WTC11 (cell line): ENCODE measurements around the gene PRKN. TPM values are rescaled to one million over a fixed set of nuclear protein-coding genes. Genes with fewer than 3 reads are reported as not detected.

Source experiments
- ATAC-seq: fragments of 200-7000 bp; cut with Tn5 transposase; 2 replicates; pipeline ENCODE4 v1.10.0; 2021; ENCODE audit warnings: mild to moderate bottlenecking, moderate library complexity
- CTCF ChIA-PET: fragments of 300-600 bp; sonication (Branson Sonifier 250); formaldehyde crosslinking; loops from one replicate; lab custom pipeline; 2021; ENCODE audit warnings: antibody characterized with exemption; lab: Charles Lee
- POLR2A ChIA-PET: fragments of 350-600 bp; sonication (Branson Sonifier 250); formaldehyde crosslinking; loops from one replicate; lab custom pipeline; 2021; ENCODE audit warnings: antibody characterized with exemption; lab: Charles Lee
- DNase-seq: peaks from one replicate; pipeline ENCODE4 v3.0.0; 2021; ENCODE audit warnings: low spot score
- H3K27ac Mint-ChIP-seq: 2 replicates; pipeline ENCODE4 v1.8.0; 2021; ENCODE audit warnings: mixed read lengths
- H3K27me3 Mint-ChIP-seq: 2 replicates; pipeline ENCODE4 v1.8.0; 2021; ENCODE audit warnings: low read depth, mild to moderate bottlenecking, moderate library complexity, mixed read lengths
- H3K36me3 Mint-ChIP-seq: 2 replicates; pipeline ENCODE4 v1.8.0; 2021; ENCODE audit warnings: mixed read lengths
- H3K4me1 Mint-ChIP-seq: 2 replicates; pipeline ENCODE4 v1.8.0; 2022; ENCODE audit warnings: mixed read lengths
- H3K4me3 Mint-ChIP-seq: 2 replicates; pipeline ENCODE4 v1.8.0; 2021; ENCODE audit warnings: mild to moderate bottlenecking, moderate library complexity, mixed read lengths
- H3K9me3 Mint-ChIP-seq: 2 replicates; pipeline ENCODE4 v1.8.0; 2021; ENCODE audit warnings: mixed read lengths
- CBFB ChIP-seq: sonication (generic); formaldehyde crosslinking; IDR thresholded peaks from 2 replicates; pipeline ENCODE4 v1.8.1; 2022; ENCODE audit warnings: mild to moderate bottlenecking, low read depth, missing genetic modification reagents
- CREM ChIP-seq: sonication (generic); formaldehyde crosslinking; IDR thresholded peaks from 2 replicates; pipeline ENCODE4 v1.8.1; 2022; ENCODE audit warnings: mild to moderate bottlenecking, missing genetic modification reagents, moderate library complexity
- ETV6 ChIP-seq: sonication (generic); formaldehyde crosslinking; IDR thresholded peaks from 2 replicates; pipeline ENCODE4 v1.8.1; 2022; ENCODE audit warnings: mild to moderate bottlenecking, missing genetic modification reagents
- GTF2I ChIP-seq: fragments of 250-450 bp; sonication (Bioruptor Pico); conservative IDR thresholded peaks from 2 replicates; pipeline ENCODE4 v1.4.0; 2021; ENCODE audit warnings: mild to moderate bottlenecking
- IRF2 ChIP-seq: sonication (generic); formaldehyde crosslinking; IDR thresholded peaks from 2 replicates; pipeline ENCODE4 v1.8.0; 2022; ENCODE audit warnings: low read depth, missing genetic modification reagents, borderline replicate concordance
- NFYB ChIP-seq: sonication (generic); formaldehyde crosslinking; conservative IDR thresholded peaks from 2 replicates; pipeline ENCODE4 v1.8.0; 2022; ENCODE audit warnings: low read depth, missing genetic modification reagents
- SOX15 ChIP-seq: fragments of 250-450 bp; sonication (Bioruptor Pico); IDR thresholded peaks from 2 replicates; pipeline ENCODE4 v1.9.0; 2021; ENCODE audit warnings: mild to moderate bottlenecking
- ZNF317 ChIP-seq: sonication (generic); formaldehyde crosslinking; IDR thresholded peaks from 2 replicates; pipeline ENCODE4 v1.8.1; 2023; ENCODE audit warnings: low read depth, mild to moderate bottlenecking, moderate library complexity, missing genetic modification reagents, borderline replicate concordance
- ZNF396 ChIP-seq: fragments of 250-450 bp; sonication (Bioruptor Pico); IDR thresholded peaks from 2 replicates; pipeline ENCODE4 v1.8.0; 2021; ENCODE audit warnings: mild to moderate bottlenecking, moderate library complexity, borderline replicate concordance
- total RNA-seq: library from RNA; stranded (reverse); gene quantifications from 3 replicates; pipeline ENCODE4 v1.2.3, GENCODE V29; 2021
- TF ChIP-seq, protein P1 (sequence below): sonication (generic); formaldehyde crosslinking; IDR thresholded peaks from 2 replicates; pipeline ENCODE4 v1.8.0; 2022; ENCODE audit warnings: missing genetic modification reagents
- TF ChIP-seq, protein P2 (sequence below): sonication (generic); formaldehyde crosslinking; IDR thresholded peaks from 2 replicates; pipeline ENCODE4 v1.8.1; 2023; ENCODE audit warnings: mild to moderate bottlenecking, missing genetic modification reagents
- TF ChIP-seq, protein P3 (sequence below): fragments of 250-450 bp; sonication (Bioruptor Pico); IDR thresholded peaks from 2 replicates; pipeline ENCODE4 v1.9.0; 2021; ENCODE audit warnings: moderate library complexity, mild to moderate bottlenecking, inconsistent platforms, borderline replicate concordance
- TF ChIP-seq, protein P4 (sequence below): sonication (generic); formaldehyde crosslinking; IDR thresholded peaks from 2 replicates; pipeline ENCODE4 v1.8.1; 2023; ENCODE audit warnings: mild to moderate bottlenecking, missing genetic modification reagents
- TF ChIP-seq, protein P5 (sequence below): sonication (generic); formaldehyde crosslinking; IDR thresholded peaks from 2 replicates; pipeline ENCODE4 v1.8.1; 2022; ENCODE audit warnings: low read depth, mild to moderate bottlenecking, moderate library complexity, missing genetic modification reagents, borderline replicate concordance
- TF ChIP-seq, protein P6 (sequence below): sonication (generic); formaldehyde crosslinking; IDR thresholded peaks from 2 replicates; pipeline ENCODE4 v1.8.0; 2022; ENCODE audit warnings: mild to moderate bottlenecking, missing genetic modification reagents

Gene PRKN
- total RNA-seq, 1 experiment from 2014 or later: 0.59 TPM

DNA sequence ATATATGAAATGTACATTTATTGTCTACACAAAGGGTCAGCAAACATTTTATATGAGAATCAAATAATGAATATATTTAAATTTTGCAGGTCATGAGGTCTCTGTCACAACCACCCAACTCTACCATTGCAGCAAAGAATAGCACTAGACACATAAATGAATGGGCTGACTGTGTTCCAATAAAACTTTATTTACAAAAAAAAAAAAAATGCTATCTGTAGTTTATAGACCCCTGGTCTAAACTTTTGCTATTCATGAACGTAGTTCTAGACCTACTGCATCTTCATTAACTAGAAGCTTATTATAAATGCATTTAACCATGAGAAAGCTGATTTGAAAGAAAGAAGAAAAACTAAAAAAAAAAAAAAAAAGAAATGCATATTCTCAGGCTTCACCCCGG lies 842.8 kb downstream of the PRKN start (continued):
- TF ChIP-seq, protein P1, sequence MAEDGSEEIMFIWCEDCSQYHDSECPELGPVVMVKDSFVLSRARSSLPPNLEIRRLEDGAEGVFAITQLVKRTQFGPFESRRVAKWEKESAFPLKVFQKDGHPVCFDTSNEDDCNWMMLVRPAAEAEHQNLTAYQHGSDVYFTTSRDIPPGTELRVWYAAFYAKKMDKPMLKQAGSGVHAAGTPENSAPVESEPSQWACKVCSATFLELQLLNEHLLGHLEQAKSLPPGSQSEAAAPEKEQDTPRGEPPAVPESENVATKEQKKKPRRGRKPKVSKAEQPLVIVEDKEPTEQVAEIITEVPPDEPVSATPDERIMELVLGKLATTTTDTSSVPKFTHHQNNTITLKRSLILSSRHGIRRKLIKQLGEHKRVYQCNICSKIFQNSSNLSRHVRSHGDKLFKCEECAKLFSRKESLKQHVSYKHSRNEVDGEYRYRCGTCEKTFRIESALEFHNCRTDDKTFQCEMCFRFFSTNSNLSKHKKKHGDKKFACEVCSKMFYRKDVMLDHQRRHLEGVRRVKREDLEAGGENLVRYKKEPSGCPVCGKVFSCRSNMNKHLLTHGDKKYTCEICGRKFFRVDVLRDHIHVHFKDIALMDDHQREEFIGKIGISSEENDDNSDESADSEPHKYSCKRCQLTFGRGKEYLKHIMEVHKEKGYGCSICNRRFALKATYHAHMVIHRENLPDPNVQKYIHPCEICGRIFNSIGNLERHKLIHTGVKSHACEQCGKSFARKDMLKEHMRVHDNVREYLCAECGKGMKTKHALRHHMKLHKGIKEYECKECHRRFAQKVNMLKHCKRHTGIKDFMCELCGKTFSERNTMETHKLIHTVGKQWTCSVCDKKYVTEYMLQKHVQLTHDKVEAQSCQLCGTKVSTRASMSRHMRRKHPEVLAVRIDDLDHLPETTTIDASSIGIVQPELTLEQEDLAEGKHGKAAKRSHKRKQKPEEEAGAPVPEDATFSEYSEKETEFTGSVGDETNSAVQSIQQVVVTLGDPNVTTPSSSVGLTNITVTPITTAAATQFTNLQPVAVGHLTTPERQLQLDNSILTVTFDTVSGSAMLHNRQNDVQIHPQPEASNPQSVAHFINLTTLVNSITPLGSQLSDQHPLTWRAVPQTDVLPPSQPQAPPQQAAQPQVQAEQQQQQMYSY (CRISPR knock-in tag): no peak
- TF ChIP-seq NFYB (no peak), ETV6 (CRISPR knock-in tag) (no peak)
- TF ChIP-seq, protein P2, sequence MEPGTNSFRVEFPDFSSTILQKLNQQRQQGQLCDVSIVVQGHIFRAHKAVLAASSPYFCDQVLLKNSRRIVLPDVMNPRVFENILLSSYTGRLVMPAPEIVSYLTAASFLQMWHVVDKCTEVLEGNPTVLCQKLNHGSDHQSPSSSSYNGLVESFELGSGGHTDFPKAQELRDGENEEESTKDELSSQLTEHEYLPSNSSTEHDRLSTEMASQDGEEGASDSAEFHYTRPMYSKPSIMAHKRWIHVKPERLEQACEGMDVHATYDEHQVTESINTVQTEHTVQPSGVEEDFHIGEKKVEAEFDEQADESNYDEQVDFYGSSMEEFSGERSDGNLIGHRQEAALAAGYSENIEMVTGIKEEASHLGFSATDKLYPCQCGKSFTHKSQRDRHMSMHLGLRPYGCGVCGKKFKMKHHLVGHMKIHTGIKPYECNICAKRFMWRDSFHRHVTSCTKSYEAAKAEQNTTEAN (CRISPR knock-in tag): no peak
- TF ChIP-seq, protein P3, sequence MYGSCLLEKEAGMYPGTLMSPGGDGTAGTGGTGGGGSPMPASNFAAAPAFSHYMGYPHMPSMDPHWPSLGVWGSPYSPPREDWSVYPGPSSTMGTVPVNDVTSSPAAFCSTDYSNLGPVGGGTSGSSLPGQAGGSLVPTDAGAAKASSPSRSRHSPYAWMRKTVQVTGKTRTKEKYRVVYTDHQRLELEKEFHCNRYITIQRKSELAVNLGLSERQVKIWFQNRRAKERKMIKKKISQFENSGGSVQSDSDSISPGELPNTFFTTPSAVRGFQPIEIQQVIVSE (CRISPR knock-in tag): no peak

DNA sequence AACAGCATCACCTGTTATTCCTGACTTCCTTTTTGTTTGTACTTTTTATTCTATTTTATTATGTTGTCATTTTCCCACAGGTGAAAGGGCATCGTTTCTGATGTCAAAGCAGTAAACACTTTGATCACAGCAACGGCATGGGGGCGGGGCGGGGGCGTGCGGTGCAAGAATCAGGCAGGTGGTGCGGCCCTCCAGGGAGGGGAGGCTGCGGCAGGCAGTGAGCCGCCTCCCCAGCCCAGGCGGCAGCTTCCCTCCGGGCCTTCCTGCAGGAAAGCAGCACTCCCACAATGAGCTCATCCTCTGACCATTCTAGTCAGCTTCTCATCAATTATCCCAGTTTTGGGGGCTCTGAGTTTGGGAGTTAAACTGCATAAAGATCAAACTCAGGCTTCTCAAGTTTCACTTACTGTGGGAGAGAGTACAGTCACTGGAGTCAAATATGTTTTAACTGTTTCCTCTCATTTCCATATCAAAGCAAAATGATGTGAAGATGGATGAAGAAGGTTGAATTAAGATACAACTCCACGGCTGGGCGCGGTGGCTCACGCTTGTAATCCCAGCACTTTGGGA lies 845.3 kb downstream of the PRKN start:
- ATAC-seq: peak; percentile 59; the same call in 1 of the 2 replicates
- Mint-ChIP-seq H3K27ac (no peak overlapping the region), H3K27me3 (no peaks in the 10 kb centered on the region), H3K4me3 (no peak overlapping the region), H3K9me3 (peaks cover 4% of the 10 kb centered on the region; the same call in 1 of the 2 replicates), H3K36me3 (no peaks in the 10 kb centered on the region), H3K4me1 (peaks cover 13% of the 10 kb centered on the region)
- TF ChIP-seq CBFB: no peak
- TF ChIP-seq SOX15: no peak
- TF ChIP-seq IRF2 (CRISPR knock-in tag): no peak
- TF ChIP-seq ZNF396: no peak
- TF ChIP-seq, protein P4, sequence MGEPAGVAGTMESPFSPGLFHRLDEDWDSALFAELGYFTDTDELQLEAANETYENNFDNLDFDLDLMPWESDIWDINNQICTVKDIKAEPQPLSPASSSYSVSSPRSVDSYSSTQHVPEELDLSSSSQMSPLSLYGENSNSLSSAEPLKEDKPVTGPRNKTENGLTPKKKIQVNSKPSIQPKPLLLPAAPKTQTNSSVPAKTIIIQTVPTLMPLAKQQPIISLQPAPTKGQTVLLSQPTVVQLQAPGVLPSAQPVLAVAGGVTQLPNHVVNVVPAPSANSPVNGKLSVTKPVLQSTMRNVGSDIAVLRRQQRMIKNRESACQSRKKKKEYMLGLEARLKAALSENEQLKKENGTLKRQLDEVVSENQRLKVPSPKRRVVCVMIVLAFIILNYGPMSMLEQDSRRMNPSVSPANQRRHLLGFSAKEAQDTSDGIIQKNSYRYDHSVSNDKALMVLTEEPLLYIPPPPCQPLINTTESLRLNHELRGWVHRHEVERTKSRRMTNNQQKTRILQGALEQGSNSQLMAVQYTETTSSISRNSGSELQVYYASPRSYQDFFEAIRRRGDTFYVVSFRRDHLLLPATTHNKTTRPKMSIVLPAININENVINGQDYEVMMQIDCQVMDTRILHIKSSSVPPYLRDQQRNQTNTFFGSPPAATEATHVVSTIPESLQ: no peak
- no peak for TF ChIP-seq GTF2I (CRISPR knock-in tag)
- ChIA-PET CTCF (no interaction called here), POLR2A (no interaction called here)
- peak; percentile 25 for DNase-seq

DNA sequence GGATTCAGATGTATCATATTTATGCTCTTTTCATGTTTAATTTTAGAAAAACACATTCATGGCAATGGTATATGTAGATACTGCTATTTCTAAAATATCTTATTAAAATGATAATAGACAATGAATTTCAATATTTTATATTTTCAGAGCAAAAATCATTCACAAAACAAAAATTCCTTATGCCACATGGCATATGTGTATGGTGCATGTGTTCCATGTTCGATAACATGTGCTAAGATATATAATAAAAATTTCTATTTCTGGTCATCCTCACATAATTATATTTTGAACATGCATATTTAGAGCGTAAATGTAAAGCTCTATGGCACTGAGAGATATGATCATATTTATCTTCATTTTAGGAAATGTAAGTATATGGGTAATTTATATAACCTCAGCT lies 847.5 kb downstream of the PRKN start:
- no peaks in the 10 kb centered on the region for H3K36me3 Mint-ChIP-seq
- H3K9me3 Mint-ChIP-seq: peaks cover 7% of the 10 kb centered on the region; the same call in 1 of the 2 replicates
- H3K27ac Mint-ChIP-seq: no peak overlapping the region
- ATAC-seq (no peak), DNase-seq (no peak)
- ChIA-PET CTCF (no interaction called here), POLR2A (no interaction called here)
- TF ChIP-seq, protein P2 (CRISPR knock-in tag): no peak
- TF ChIP-seq, protein P5, sequence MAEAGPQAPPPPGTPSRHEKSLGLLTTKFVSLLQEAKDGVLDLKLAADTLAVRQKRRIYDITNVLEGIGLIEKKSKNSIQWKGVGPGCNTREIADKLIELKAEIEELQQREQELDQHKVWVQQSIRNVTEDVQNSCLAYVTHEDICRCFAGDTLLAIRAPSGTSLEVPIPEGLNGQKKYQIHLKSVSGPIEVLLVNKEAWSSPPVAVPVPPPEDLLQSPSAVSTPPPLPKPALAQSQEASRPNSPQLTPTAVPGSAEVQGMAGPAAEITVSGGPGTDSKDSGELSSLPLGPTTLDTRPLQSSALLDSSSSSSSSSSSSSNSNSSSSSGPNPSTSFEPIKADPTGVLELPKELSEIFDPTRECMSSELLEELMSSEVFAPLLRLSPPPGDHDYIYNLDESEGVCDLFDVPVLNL (CRISPR knock-in tag): no peak
- TF ChIP-seq, protein P1 (CRISPR knock-in tag): no peak
- no peak for TF ChIP-seq CREM
- no peak for TF ChIP-seq ZNF317 (CRISPR knock-in tag)
- TF ChIP-seq, protein P6, sequence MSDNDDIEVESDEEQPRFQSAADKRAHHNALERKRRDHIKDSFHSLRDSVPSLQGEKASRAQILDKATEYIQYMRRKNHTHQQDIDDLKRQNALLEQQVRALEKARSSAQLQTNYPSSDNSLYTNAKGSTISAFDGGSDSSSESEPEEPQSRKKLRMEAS (CRISPR knock-in tag): no peak
- H3K27me3 Mint-ChIP-seq: no peaks in the 10 kb centered on the region
- H3K4me3 Mint-ChIP-seq: no peak overlapping the region
- H3K4me1 Mint-ChIP-seq: peaks cover 13% of the 10 kb centered on the region
